ENCODE data around the gene MIR17HG. TPM values are rescaled to one million over a fixed set of nuclear protein-coding genes. Genes with fewer than 3 reads are reported as not detected.

Gene MIR17HG
- polyA plus RNA-seq, 3 donors = 0.05 to 1.3 (median 0.30) TPM

DNA sequence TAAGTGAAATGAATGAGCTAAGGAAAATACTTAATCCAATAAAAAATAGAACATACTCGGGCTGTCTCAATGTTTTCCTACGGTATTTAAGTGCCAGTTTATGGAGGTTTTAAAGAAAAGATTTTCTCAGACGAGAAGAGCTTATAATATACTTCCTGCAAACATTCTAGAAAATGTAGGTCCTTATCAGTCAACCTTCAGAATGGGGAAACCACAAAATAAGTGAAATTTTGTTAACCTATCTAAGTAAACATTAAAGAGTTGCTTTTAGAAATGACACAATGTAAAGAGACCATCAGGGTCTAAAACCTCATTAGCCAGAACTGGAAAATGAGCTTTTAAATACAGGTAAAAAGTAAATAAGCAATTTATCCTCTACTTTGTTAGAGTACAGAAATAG, 12.1 kb downstream of the MIR17HG start:
- Histone ChIP-seq H3K79me2 (ENCODE audit: insufficient read depth, low read length) (no peaks in the 10 kb centered on the region), H3K4me2 (replicated peaks; ENCODE audit: extremely low read depth, low read length, poor library complexity, severe bottlenecking) (no peak overlapping the region), H4K20me1 (ENCODE audit: insufficient read depth, low read length) (no peaks in the 10 kb centered on the region), H3K4me3 (replicated peaks in 1 of 3; ENCODE audit: low read depth in 2 of 3, low read length in 3 of 3) (no peak overlapping the region), H3K36me3 (replicated peaks in 1 of 2; ENCODE audit: control insufficient read depth in 1 of 2, insufficient read depth in 2 of 2, low read length in 2 of 2) (peaks cover 8 to 14% of the 10 kb centered on the region in 2 donors), H3K27me3 (ENCODE audit: control insufficient read depth in 2 of 2, insufficient read depth in 2 of 2, low read length in 2 of 2) (no peaks in the 10 kb centered on the region), H2AFZ (ENCODE audit: insufficient read depth, low read depth, low read length, poor library complexity, severe bottlenecking) (no peak overlapping the region), H3K27ac (ENCODE audit: low read depth in 1 of 2, low read length in 2 of 2) (no peak overlapping the region), H3K9me3 (replicated peaks in 1 of 2; ENCODE audit: control insufficient read depth in 1 of 2, insufficient read depth in 1 of 2, low read length in 2 of 2) (no peaks in the 10 kb centered on the region), H3K9ac (ENCODE audit: insufficient read depth, low read length, poor library complexity, severe bottlenecking) (no peak overlapping the region), H3K4me1 (ENCODE audit: control insufficient read depth in 1 of 2, insufficient read depth in 2 of 2, low read length in 2 of 2) (no peaks in the 10 kb centered on the region)
- DNase-seq = no peak
- Mint-ChIP-seq H3K27ac (no peak overlapping the region), H3K27me3 (ENCODE audit: low read depth in 3 of 3) (no peaks in the 10 kb centered on the region), H3K9me3 (no peaks in the 10 kb centered on the region), H3K4me1 (peaks cover 2% of the 10 kb centered on the region), H3K36me3 (peaks cover 20 to 21% of the 10 kb centered on the region in 2 donors), H3K4me3 (no peak overlapping the region)
- WGBS (ENCODE audit: insufficient coverage) = no CpG with 5 or more reads among the region's 3 CpGs
- intact Hi-C loops (cut with micrococcal nuclease) = no loop called here
- TF ChIP-seq, protein P1, sequence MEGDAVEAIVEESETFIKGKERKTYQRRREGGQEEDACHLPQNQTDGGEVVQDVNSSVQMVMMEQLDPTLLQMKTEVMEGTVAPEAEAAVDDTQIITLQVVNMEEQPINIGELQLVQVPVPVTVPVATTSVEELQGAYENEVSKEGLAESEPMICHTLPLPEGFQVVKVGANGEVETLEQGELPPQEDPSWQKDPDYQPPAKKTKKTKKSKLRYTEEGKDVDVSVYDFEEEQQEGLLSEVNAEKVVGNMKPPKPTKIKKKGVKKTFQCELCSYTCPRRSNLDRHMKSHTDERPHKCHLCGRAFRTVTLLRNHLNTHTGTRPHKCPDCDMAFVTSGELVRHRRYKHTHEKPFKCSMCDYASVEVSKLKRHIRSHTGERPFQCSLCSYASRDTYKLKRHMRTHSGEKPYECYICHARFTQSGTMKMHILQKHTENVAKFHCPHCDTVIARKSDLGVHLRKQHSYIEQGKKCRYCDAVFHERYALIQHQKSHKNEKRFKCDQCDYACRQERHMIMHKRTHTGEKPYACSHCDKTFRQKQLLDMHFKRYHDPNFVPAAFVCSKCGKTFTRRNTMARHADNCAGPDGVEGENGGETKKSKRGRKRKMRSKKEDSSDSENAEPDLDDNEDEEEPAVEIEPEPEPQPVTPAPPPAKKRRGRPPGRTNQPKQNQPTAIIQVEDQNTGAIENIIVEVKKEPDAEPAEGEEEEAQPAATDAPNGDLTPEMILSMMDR (IDR thresholded peaks at IDR 0.05) = no peak

DNA sequence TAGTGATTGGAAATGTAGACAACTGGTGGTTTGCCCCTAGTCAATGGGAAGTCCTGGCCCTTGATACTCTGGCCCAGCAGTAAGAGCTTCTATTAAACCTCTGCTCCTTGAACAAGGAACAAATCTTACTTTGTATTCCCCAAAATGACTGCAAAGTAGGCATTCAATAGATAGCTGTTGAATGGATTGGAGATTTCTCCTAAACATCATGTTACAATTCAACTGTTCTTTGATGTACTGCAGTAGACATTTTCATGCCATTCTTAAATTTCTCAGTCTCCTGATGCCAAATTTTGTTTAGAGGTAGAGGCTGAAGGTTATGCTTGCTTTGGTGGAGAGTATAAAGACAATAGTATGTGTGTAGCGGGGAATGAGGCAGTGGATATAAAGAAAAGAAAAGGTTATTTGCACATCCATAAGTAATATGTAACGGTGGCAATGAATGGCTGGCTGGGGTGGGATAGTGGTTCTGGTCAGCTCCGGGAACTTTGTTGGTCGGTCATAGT, 12.8 kb downstream of the MIR17HG start:
- Mint-ChIP-seq H3K27ac (peak overlapping the region in 1 of 7 donors; percentile 33), H3K36me3 (peaks cover 14 to 16% of the 10 kb centered on the region in 2 donors), H3K27me3 (ENCODE audit: low read depth in 3 of 3) (no peaks in the 10 kb centered on the region), H3K4me3 (no peak overlapping the region), H3K9me3 (no peaks in the 10 kb centered on the region), H3K4me1 (peaks cover 2% of the 10 kb centered on the region)
- Histone ChIP-seq H3K27me3 (ENCODE audit: control insufficient read depth in 2 of 2, insufficient read depth in 2 of 2, low read length in 2 of 2) (no peaks in the 10 kb centered on the region), H3K79me2 (ENCODE audit: insufficient read depth, low read length) (no peaks in the 10 kb centered on the region), H3K4me1 (ENCODE audit: control insufficient read depth in 1 of 2, insufficient read depth in 2 of 2, low read length in 2 of 2) (no peaks in the 10 kb centered on the region), H3K9ac (ENCODE audit: insufficient read depth, low read length, poor library complexity, severe bottlenecking) (no peak overlapping the region), H3K4me3 (replicated peaks in 1 of 3; ENCODE audit: low read depth in 2 of 3, low read length in 3 of 3) (no peak overlapping the region), H2AFZ (ENCODE audit: insufficient read depth, low read depth, low read length, poor library complexity, severe bottlenecking) (no peak overlapping the region), H4K20me1 (ENCODE audit: insufficient read depth, low read length) (no peaks in the 10 kb centered on the region), H3K36me3 (replicated peaks in 1 of 2; ENCODE audit: control insufficient read depth in 1 of 2, insufficient read depth in 2 of 2, low read length in 2 of 2) (peaks cover 2 to 7% of the 10 kb centered on the region in 2 donors), H3K9me3 (replicated peaks in 1 of 2; ENCODE audit: control insufficient read depth in 1 of 2, insufficient read depth in 1 of 2, low read length in 2 of 2) (no peaks in the 10 kb centered on the region), H3K27ac (ENCODE audit: low read depth in 1 of 2, low read length in 2 of 2) (no peak overlapping the region), H3K4me2 (replicated peaks; ENCODE audit: extremely low read depth, low read length, poor library complexity, severe bottlenecking) (no peak overlapping the region)
- intact Hi-C loops (cut with micrococcal nuclease) = no loop called here
- WGBS (ENCODE audit: insufficient coverage) = 100% methylated on average over 2 of the region's 4 CpGs
- DNase-seq = no peak
- TF ChIP-seq, protein P1 (IDR thresholded peaks at IDR 0.05) = no peak

All from CD14-positive monocyte (primary cell).